NCI-H2081 treated with DMSO at 0.1 percent for 48 hours (cell line): Measurements from ENCODE around the gene EIF3K.

Source experiments
- DNase-seq: peaks from one replicate; lab custom pipeline; 2025; lab: John Stamatoyannopoulos, UW

The EIF3K gene

DNA sequence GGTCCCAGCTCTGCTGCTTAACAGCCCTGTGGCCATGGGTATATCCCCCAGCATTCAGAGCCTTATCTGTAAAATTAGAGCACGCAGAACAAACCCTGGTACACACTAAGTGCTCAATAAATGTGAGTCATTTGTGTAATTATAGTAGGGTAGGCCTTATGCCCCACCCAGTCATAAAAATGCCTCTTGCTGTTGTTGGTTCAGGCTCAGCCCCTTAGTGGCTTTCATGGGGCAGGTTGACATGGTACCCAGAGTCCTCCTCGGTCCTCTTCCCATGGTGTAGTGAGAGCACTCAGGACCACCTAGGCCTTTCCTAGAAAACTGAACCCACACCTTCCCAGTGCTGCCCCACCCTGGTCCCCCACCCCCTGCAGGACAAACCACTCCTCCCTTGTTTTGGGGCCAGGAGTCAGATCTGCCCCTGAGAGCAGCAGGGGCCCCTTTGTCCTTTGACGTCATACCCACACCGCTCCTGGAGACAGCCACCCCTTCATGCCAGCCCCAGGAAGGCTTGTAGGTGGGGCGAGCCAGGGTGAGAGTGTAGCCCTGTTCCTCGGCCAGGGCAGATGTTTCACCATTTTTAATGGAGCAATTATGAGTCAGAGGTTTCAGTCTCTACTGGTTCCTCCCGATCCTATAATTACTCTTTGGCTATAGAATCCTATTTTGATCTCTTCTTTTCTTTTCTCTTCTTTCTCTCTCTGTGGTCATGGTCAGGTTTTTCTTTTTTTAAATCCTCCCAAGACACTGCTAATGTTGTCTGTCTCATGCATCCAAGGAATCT is 65.3 kb downstream of the EIF3K start:
- no peak for DNase-seq

DNA sequence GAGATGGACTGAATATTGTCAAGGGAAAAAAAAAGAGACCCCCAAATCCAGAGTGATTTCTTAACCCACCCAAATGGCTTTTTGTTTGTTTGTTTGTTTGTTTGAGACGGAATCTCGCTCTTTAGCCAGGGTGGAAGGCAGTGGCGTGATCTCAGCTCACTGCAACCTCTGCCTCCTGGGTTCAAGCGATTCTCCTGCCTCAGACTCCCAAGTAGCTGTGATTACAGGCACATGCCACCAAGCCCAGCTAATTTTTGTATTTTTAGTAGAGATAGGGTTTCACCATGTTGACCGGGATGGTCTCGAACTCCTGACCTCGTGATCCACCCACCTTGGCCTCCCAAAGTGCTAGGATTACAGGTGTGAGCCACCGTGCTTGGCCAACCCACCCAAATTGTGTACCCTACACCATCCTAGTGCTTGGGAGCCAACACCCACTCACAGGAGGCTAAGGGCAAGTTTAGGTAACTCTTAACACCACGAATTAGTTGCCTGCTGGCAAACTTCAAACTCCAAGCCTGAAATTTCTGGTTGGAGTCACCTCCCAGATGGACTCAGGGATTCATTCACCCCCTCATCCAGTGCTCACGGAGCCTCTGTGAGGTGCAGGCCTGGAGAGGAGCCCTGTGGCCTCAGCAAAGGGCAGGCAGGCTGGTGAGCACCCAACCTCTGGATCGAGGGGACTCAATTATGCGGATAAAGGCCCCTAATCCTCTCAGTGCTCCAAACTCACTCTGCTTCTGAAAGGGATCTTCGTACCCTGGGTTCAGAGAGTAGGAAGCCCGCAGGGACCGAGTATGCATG is 66.1 kb downstream of the EIF3K start:
- no peak for DNase-seq

DNA sequence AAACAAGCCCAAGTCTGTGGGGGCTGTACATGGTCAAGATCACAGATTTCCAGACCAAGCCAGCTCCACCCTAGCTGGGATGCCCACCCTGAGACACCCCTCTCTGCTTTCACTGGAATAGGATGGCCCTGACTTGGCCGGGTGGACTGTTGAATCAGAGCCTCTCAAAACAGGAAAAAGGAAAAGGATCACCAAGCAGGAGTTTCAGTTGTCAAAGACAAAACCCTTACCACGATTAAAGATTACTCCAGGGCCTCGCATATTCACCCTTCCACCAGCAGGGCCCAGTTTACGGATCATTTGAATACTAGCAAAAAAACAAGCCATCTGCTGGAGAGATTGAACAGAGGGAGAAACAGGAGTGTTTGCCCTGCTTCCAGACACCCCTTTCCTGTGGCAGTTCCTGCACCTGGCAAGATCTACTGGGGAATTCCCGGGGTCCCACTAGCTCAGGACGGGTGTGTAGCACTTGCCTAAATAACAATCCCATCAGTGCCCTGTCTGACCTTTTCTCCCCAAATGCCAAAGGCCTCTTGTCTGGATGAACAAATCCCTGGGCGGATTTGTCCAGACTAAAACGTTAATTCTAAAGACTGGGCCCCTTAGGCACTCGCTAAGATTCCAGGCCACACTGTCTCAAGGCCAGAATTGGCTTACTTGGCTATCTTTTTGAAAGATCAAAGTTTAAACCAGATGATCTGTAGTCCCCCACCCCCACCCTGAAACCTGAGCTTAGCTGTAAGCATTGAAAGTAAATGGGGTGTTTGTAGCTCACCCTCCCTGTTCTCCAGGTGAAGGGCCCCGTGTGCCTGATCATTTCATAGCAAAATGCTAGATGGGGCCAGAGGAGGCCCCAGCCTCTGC is 66.9 kb downstream of the EIF3K start:
- DNase-seq, result no peak

DNA sequence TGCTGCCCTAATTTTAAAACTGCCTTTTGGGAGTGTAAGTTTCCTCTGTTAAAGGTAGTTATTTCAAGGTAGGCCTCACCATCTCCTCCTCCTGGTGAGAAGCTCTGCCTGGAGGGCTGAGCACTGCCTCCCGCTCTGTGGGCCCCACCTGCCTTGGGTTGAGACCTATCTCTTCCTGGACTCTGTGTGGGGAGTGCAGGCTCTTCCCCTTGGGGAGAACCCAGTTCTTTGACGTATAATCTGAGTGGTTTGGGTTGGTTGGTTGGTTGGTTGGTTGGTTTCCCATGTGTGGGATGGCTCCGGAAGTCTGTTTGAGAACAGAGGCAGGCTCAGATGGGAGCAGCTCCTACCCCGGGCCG is 67.5 kb downstream of the EIF3K start:
- DNase-seq, result no peak
